Panc1 (cell line): ENCODE data around the gene SLC66A3. TPM values are rescaled to one million over a fixed set of nuclear protein-coding genes. Genes with fewer than 3 reads are reported as not detected.

Source experiments
- ATAC-seq: fragments of 200-7000 bp; cut with Tn5 transposase; 2 replicates; pipeline ENCODE4 v1.9.1; 2020; ENCODE audit warnings: mild to moderate bottlenecking, moderate library complexity
- BruUV-seq: library from RNA; stranded (reverse); fragments of 400-500 nt; replicated peaks from 2 replicates; lab custom pipeline; 2021; lab: Mats Ljungman, UMichigan
- CTCF ChIA-PET: fragments of 300-600 bp; sonication (Branson Sonifier 250); formaldehyde crosslinking; loops from one replicate; lab custom pipeline; 2022; ENCODE audit warnings: antibody characterized with exemption; lab: Charles Lee
- POLR2A ChIA-PET: fragments of 300-600 bp; sonication (Branson Sonifier 250); formaldehyde crosslinking; loops from one replicate; lab custom pipeline; 2022; ENCODE audit warnings: antibody characterized with exemption; lab: Charles Lee
- DNase-seq: peaks from one replicate; pipeline ENCODE4 v3.0.0-alpha.2; 2010; ENCODE audit warnings: low read depth, low spot score
- H3K27ac ChIP-seq: 2 replicates; pipeline ENCODE4 v1.5.1; 2011; ENCODE audit warnings: mild to moderate bottlenecking, low read length, inconsistent platforms
- H3K27me3 ChIP-seq: fragments of 200-500 bp; sonication (Bioruptor generic); 2 replicates; pipeline ENCODE4 v1.6.0; 2014; ENCODE audit warnings: low read length, inconsistent platforms; ENCODE audit not compliant: control insufficient read depth, insufficient read depth
- H3K36me3 ChIP-seq: fragments of 200-500 bp; sonication (Bioruptor generic); 2 replicates; pipeline ENCODE4 v1.5.1; 2014; ENCODE audit warnings: inconsistent platforms, mild to moderate bottlenecking, low read length, moderate library complexity; ENCODE audit not compliant: control insufficient read depth, insufficient read depth
- H3K4me1 ChIP-seq: 2 replicates; pipeline ENCODE4 v1.5.1; 2011; ENCODE audit warnings: inconsistent platforms, mild to moderate bottlenecking, low read length, moderate library complexity; ENCODE audit not compliant: control insufficient read depth, insufficient read depth
- H3K4me3 ChIP-seq, 2 experiments: 2 replicates each; pipeline ENCODE4 v1.5.1; 2011 to 2012; ENCODE audit warnings: low read depth in 2 of 2, low read length in 2 of 2, mild to moderate bottlenecking in 2 of 2, inconsistent platforms in 1 of 2, moderate library complexity in 1 of 2
- H3K9me3 ChIP-seq: fragments of 200-500 bp; sonication (Bioruptor generic); 2 replicates; pipeline ENCODE4 v1.5.1; 2014; ENCODE audit warnings: low read depth, mild to moderate bottlenecking, inconsistent platforms, low read length, moderate library complexity; ENCODE audit not compliant: control insufficient read depth, insufficient read depth
- POLR2AphosphoS5 ChIP-seq: IDR thresholded peaks from 2 replicates; pipeline ENCODE4 v1.6.1; 2012; ENCODE audit warnings: mild to moderate bottlenecking, low read depth, low read length, moderate library complexity
- SIN3A ChIP-seq: IDR thresholded peaks from 2 replicates; pipeline ENCODE4 v1.6.1; 2012; ENCODE audit warnings: low read depth, mild to moderate bottlenecking, low read length, moderate library complexity, borderline replicate concordance; ENCODE audit not compliant: insufficient read depth
- TCF7L2 ChIP-seq: IDR thresholded peaks from 2 replicates; pipeline ENCODE4 v1.6.1; 2011; ENCODE audit warnings: mild to moderate bottlenecking, low read depth, low read length, inconsistent platforms
- in situ Hi-C: cut with HindIII; loops from 2 replicates; pipeline ENCODE4 v1.10.0; 2016; ENCODE audit warnings: low sequenced_read_pairs, low pct_unique_long_range_greater_than_20kb
- intact Hi-C: fragments of 100-400 bp; cut with micrococcal nuclease; formaldehyde crosslinking; loops from one replicate; pipeline ENCODE4 v1.10.0; 2022; ENCODE audit not compliant: unreplicated experiment
- total RNA-seq: library from RNA; stranded (reverse); gene quantifications from one replicate; pipeline ENCODE4 v1.2.1, GENCODE V29; 2021; ENCODE audit not compliant: unreplicated experiment
- TF ChIP-seq, protein P1 (sequence below): fragments of 450-650 bp; IDR thresholded peaks from 2 replicates; pipeline ENCODE4 v1.5.1; 2017; ENCODE audit warnings: mild to moderate bottlenecking
- TF ChIP-seq, protein P2 (sequence below), 2 experiments: IDR thresholded peaks; 2 replicates each; pipeline ENCODE4 v1.6.1; 2011 to 2012; ENCODE audit warnings: low read depth in 2 of 2, control low read depth in 1 of 2, low read length in 1 of 2, mild to moderate bottlenecking in 1 of 2, moderate library complexity in 1 of 2; ENCODE audit not compliant: insufficient read depth in 1 of 2

Gene SLC66A3
- total RNA-seq, 1 experiment from 2014 or later, result 39.1 TPM

GRCh38 chr2:11133936-11134320 lies 21.3 kb upstream of the SLC66A3 start:
- no peaks in the 10 kb centered on the region for H3K36me3 ChIP-seq
- no peaks in the 10 kb centered on the region for H3K9me3 ChIP-seq
- DNase-seq (no peak), ATAC-seq (no peak)
- no peak overlapping the region for H3K4me3 ChIP-seq
- H3K4me1 ChIP-seq, result peaks cover 10% of the 10 kb centered on the region
- ChIA-PET CTCF (interaction anchor here (1.8 to 2.7 kb wide), 3 partner anchors 278 to 451 kb away, joined by 5 to 20 read pairs (median 16); no protein-coding TSS in a partner anchor), POLR2A (no interaction called here)
- BruUV-seq, result no TSS peak
- TF ChIP-seq SIN3A (no peak), POLR2AphosphoS5 (no peak), TCF7L2 (no peak)
- TF ChIP-seq, protein P1, sequence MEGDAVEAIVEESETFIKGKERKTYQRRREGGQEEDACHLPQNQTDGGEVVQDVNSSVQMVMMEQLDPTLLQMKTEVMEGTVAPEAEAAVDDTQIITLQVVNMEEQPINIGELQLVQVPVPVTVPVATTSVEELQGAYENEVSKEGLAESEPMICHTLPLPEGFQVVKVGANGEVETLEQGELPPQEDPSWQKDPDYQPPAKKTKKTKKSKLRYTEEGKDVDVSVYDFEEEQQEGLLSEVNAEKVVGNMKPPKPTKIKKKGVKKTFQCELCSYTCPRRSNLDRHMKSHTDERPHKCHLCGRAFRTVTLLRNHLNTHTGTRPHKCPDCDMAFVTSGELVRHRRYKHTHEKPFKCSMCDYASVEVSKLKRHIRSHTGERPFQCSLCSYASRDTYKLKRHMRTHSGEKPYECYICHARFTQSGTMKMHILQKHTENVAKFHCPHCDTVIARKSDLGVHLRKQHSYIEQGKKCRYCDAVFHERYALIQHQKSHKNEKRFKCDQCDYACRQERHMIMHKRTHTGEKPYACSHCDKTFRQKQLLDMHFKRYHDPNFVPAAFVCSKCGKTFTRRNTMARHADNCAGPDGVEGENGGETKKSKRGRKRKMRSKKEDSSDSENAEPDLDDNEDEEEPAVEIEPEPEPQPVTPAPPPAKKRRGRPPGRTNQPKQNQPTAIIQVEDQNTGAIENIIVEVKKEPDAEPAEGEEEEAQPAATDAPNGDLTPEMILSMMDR, result no peak
- TF ChIP-seq, protein P2, sequence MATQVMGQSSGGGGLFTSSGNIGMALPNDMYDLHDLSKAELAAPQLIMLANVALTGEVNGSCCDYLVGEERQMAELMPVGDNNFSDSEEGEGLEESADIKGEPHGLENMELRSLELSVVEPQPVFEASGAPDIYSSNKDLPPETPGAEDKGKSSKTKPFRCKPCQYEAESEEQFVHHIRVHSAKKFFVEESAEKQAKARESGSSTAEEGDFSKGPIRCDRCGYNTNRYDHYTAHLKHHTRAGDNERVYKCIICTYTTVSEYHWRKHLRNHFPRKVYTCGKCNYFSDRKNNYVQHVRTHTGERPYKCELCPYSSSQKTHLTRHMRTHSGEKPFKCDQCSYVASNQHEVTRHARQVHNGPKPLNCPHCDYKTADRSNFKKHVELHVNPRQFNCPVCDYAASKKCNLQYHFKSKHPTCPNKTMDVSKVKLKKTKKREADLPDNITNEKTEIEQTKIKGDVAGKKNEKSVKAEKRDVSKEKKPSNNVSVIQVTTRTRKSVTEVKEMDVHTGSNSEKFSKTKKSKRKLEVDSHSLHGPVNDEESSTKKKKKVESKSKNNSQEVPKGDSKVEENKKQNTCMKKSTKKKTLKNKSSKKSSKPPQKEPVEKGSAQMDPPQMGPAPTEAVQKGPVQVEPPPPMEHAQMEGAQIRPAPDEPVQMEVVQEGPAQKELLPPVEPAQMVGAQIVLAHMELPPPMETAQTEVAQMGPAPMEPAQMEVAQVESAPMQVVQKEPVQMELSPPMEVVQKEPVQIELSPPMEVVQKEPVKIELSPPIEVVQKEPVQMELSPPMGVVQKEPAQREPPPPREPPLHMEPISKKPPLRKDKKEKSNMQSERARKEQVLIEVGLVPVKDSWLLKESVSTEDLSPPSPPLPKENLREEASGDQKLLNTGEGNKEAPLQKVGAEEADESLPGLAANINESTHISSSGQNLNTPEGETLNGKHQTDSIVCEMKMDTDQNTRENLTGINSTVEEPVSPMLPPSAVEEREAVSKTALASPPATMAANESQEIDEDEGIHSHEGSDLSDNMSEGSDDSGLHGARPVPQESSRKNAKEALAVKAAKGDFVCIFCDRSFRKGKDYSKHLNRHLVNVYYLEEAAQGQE (IDR thresholded peaks at IDR 0.05; ENCODE audit: insufficient read depth in 1 of 2, low read depth in 2 of 2, low read length in 1 of 2), result no peak
- no peak overlapping the region for H3K27ac ChIP-seq
- in situ Hi-C loops (no loop called here), intact Hi-C loops (no loop called here)
- no peaks in the 10 kb centered on the region; the same call in 1 of the 2 replicates for H3K27me3 ChIP-seq

DNA sequence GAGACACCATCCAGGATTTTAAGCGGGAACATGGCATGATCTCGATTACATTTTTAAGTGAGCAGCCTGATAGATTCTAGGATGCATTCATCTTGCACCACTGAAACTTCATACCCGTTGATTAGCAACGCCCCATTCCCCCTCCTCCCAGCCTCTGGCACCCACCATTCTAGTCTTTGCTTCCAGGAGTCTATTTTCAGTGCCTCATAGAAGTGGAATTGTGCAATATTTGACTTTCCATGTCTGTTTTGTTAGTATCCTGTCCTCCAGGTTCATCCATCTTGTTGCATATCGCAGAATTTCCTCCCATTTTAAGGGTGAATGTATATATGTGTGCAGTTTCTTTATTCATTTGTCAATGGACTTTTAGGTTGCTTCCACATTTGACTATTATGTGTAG lies 20.9 kb upstream of the SLC66A3 start:
- ChIA-PET POLR2A (no interaction called here), CTCF (interaction anchor here (0.6 to 2.7 kb wide), 2 partner anchors 36 to 448 kb away, joined by 4 to 16 read pairs; no protein-coding TSS in a partner anchor)
- no TSS peak for BruUV-seq
- peaks cover 10% of the 10 kb centered on the region for H3K4me1 ChIP-seq
- no peaks in the 10 kb centered on the region for H3K9me3 ChIP-seq
- no peak overlapping the region for H3K4me3 ChIP-seq
- intact Hi-C loops, result no loop called here
- no peak for DNase-seq
- H3K27ac ChIP-seq, result no peak overlapping the region
- TF ChIP-seq SIN3A (no peak), POLR2AphosphoS5 (no peak), TCF7L2 (no peak)
- TF ChIP-seq, protein P1, result no peak
- TF ChIP-seq, protein P2 (IDR thresholded peaks at IDR 0.05; ENCODE audit: insufficient read depth in 1 of 2, low read depth in 2 of 2, low read length in 1 of 2), result no peak
- no peaks in the 10 kb centered on the region for H3K36me3 ChIP-seq
- in situ Hi-C loops, result no loop called here
- H3K27me3 ChIP-seq, result no peaks in the 10 kb centered on the region; the same call in 1 of the 2 replicates
- ATAC-seq, result no peak
